Astrocyte of the spinal cord (primary cell): ENCODE measurements around the gene MUL1.

Experiments
- DNase-seq: peaks from one replicate; pipeline ENCODE4 v3.0.0; 2011; ENCODE audit warnings: low read depth, low spot score
- H3K4me3 ChIP-seq: 2 replicates; pipeline ENCODE4 v1.5.1; 2011; ENCODE audit warnings: low read depth, mild to moderate bottlenecking, low read length, moderate library complexity
- in situ Hi-C: cut with HindIII; loops from 2 replicates; pipeline ENCODE4 v1.10.0; 2017; ENCODE audit warnings: low sequenced_read_pairs
- TF ChIP-seq, protein P1 (sequence below): IDR thresholded peaks from 2 replicates; pipeline ENCODE4 v1.5.1; 2012; ENCODE audit warnings: low read depth, mild to moderate bottlenecking, low read length, inconsistent platforms

Gene MUL1

DNA sequence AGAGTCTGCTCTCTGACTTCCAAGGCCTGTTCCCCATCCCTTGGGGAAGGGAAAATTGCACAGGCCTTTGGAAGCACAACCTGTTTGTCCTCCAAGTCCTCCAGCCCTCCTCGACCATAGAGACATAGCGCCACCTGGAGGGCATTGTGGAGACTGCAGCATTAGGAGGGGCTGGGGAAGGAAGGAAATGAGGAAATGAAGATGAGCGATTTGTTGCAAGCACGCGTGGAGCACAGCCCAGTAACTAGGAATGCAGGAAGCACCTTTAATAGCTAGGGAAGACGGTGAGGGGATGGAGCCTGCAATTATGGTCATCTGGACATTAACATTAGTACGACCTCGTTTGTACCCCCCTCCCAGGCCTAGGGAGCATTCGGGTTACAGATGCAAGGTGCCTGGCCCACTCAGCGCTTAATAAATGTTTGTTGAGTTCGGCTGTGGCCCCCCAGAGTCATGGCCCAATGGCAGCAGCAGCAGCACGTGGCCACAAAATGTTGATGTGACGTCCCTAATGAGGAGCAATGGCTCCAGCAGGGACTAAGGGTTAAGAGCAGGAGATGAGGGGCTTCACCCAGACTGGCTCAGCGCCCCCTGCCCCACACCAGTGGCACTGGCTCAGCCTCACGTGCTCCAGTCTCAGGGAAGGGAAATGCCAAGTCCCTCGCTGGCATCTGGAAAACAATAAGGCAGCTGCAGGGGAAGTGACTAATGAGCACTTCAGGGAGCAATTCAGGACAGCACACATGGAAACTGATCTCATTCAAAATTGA lies 13.9 kb downstream of the MUL1 start:
- DNase-seq = peak; percentile 89
- in situ Hi-C loops = no loop called here
- TF ChIP-seq, protein P1, sequence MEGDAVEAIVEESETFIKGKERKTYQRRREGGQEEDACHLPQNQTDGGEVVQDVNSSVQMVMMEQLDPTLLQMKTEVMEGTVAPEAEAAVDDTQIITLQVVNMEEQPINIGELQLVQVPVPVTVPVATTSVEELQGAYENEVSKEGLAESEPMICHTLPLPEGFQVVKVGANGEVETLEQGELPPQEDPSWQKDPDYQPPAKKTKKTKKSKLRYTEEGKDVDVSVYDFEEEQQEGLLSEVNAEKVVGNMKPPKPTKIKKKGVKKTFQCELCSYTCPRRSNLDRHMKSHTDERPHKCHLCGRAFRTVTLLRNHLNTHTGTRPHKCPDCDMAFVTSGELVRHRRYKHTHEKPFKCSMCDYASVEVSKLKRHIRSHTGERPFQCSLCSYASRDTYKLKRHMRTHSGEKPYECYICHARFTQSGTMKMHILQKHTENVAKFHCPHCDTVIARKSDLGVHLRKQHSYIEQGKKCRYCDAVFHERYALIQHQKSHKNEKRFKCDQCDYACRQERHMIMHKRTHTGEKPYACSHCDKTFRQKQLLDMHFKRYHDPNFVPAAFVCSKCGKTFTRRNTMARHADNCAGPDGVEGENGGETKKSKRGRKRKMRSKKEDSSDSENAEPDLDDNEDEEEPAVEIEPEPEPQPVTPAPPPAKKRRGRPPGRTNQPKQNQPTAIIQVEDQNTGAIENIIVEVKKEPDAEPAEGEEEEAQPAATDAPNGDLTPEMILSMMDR = peak; percentile 97
- H3K4me3 ChIP-seq = no peak overlapping the region

DNA sequence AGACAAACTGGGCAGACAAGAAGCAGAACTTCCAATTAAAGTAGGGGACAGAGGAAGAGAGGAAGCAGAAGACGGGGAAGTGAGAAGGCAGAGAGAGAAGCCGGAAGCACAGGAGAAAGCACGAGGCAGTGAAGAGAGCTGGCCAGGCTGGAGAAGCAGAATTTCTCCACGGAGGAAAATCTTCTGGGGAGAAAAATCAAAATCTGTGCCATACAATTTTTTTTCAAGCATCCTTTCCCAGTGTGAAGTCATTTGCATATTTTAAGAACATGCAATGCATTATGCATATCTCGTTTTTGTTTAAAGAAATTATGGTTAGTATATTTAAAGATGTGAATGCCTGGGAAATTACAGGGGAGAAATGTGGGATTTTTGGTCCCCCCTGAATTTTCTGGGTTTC lies 14.6 kb downstream of the MUL1 start:
- in situ Hi-C loops = no loop called here
- no peak overlapping the region for H3K4me3 ChIP-seq
- no peak for DNase-seq
- TF ChIP-seq, protein P1 = no peak

DNA sequence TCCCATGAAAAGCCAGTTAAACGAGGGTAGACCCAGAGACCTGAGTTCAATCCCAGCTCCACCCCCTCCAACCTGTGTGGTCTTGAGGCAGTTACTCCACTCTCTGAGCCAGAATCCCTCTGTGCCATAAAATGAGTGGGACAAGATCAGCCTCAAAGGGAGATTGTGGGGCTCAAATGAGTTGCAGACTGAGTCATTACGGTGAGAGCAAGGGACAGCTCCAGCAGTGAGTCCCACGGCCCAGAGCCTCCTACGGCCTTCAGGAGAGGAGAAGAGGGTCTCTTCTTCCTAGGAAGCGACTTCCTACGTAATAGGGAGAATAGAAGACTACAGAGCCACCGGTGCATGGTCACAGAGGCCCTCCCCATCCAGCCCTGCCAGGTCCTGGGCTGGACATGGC lies 15.2 kb downstream of the MUL1 start:
- in situ Hi-C loops = no loop called here
- DNase-seq = no peak
- TF ChIP-seq, protein P1 = no peak
- H3K4me3 ChIP-seq = no peak overlapping the region

DNA sequence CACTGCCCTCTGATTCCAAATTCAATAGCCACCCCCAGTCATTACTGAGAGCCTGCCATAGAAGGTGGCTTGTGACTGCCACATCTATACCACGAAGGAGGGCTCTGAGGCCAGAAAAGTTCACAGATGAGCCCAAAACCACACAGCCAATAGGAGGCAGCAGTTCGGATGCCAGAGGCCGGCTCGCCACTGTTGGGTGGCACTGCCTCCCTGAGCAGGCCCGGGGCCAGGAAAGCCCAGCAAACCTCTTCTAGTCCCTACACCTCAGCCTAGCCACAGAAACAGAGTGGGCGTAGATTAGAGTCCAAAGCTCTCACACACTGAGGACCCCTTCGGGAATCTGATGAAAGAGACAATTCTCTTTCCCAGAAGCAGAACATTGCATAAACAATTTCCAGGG lies 16.1 kb downstream of the MUL1 start:
- TF ChIP-seq, protein P1 = no peak
- in situ Hi-C loops = no loop called here
- no peak overlapping the region for H3K4me3 ChIP-seq
- no peak for DNase-seq

DNA sequence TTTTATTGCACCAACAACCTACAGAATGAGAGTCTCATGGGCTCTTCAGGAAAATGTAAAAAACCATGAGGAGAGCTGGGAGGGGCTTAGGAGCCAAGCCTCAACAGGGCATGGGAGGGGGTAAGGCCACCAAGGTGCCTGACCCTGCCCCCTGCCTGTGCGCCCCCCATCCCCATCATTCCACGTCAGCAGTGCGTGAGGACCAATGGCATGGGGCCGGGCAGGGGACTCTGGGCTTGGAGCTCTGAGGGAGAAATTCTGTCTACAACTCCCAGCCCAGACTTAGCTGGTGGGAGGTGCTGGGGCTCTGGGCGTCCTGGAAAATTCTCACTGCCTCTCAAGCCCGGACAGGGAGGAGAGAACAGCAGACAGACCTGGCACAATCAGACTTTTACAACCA lies 16.8 kb downstream of the MUL1 start:
- in situ Hi-C loops = no loop called here
- TF ChIP-seq, protein P1 = no peak
- no peak overlapping the region for H3K4me3 ChIP-seq
- no peak for DNase-seq

DNA sequence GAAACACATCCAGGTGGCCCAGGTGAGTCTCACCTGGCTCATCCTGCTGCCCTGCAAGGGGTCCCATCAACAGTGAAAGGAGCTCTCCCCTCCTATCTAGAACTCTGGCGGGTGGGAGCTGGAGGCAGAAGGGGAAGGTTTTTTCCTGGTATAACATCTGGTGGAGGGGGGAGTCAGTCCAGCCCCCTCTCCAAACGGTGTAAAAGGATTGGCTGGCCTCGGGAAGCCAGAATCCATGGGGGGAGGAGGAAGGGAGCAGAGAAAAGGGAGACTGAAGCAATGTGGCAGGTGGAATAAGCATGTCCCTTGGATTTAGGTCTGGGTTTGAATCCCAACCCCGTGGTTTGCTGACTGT lies 20.7 kb downstream of the MUL1 start:
- H3K4me3 ChIP-seq = peak overlapping the region; percentile 55
- TF ChIP-seq, protein P1 = no peak
- no peak for DNase-seq
- in situ Hi-C loops = no loop called here
